NCI-H187 (cell line): ENCODE data around the gene PLXNA2.

Source experiments
- DNase-seq, 2 experiments: peaks; one replicate each; lab custom pipeline; 2025; lab: John Stamatoyannopoulos, UW

PLXNA2 gene

DNA sequence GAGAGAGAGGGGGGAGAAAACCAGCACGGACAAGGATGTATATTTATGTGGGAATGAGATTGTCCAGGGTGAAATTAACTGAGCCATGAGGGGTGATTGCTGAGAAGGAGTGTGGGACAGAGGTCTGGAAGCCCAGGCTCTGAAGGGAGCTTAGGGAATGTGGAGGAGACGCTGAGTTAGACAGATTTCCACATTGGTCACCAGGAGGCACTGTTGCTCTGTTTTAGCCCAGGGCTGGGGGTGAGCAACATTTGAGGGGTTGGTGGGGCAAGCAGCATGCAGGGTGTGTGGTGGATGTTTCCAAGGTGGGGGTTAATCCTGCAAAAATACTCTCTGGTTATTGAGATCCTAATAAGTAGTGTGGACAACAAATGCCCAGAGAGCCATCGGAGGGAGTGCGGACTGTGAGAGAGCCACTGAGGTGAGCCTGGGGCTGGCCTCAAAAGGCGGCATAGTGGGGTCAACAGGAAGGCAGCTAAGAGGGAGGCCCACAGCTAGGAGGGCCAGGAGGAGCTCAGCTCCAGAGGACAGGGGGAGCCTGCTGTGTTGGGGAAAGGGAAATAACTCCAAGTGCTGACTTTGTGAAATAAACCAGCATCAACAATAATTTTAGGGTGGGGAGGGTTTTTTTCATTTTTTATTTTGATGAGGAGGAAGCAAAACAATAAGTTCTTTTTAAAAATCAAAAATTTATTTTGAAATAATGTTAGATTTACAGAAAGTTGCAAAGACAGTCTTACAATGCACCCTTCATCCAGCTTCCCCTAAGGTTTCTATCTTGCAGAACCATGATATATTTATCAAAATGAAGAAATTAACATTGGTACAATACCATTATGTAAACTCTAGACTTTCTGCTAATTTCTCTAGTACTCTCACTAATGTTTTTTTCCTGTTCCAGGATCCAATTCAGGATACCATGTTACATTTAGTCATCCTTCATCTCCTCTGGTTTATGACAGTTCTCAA, 250.4 kb downstream of the PLXNA2 start:
- DNase-seq: no peak

DNA sequence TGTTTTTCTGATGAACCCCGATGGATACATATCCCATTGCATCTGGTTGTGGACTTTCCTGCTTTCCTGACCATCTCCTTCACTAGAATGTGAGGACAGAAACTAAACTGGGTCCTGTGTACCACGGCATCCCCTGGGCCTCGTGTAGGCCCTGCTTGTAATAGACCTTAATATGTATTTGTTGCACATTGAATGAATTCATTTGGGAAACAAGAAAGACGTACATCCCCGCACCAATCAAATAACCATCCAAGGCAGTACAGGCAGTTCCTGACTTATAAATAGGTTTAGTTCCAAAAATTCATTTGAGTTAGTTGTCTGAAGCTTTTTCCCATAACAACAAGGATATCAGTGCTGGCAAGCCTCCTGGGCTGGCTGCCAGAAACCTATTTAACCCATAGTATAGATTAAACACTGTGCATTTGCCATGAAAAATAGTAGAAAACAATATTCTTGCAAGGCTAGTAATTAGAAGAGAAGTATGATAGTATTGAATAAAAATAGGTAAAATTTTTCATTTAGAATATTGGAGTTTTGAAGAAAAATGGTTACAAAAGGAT, 251.4 kb downstream of the PLXNA2 start:
- no peak for DNase-seq

DNA sequence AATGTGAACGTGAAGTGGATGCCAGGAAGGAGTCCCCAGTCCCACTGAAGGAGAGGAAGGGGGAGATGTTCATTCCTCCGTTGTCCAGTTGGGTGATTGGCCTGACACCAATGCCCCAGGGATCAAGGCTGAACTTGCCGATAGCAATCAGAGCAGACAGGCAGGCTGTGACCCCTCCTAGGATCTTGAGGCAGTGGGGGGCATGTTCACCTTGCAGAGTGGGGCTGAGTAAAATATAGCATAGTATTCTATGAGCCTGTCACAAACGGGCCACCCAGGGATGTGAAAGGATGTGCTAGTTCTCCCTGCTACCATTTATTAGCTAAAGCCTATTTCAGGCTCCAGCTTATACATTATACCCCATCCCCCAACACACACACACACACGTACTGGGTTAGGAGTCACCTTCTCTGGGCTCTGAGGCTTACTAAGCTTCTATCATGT, 252.6 kb downstream of the PLXNA2 start:
- no peak for DNase-seq

GRCh38 chr1:207990876-207991582, 253.2 kb downstream of the PLXNA2 start:
- no peak for DNase-seq

- no peak for DNase-seq
Measured at GRCh38 chr1:207990455-207990854, 253.7 kb downstream of the PLXNA2 start.

GRCh38 chr1:207988326-207989165, 255.6 kb downstream of the PLXNA2 start:
- no peak for DNase-seq

- no peak for DNase-seq
Measured at GRCh38 chr1:207987164-207987563, 257.0 kb downstream of the PLXNA2 start.

- no peak for DNase-seq
Measured at GRCh38 chr1:207985996-207986395, 258.2 kb downstream of the PLXNA2 start.

- DNase-seq: no peak
Measured at GRCh38 chr1:207984831-207985572, 259.2 kb downstream of the PLXNA2 start.

DNA sequence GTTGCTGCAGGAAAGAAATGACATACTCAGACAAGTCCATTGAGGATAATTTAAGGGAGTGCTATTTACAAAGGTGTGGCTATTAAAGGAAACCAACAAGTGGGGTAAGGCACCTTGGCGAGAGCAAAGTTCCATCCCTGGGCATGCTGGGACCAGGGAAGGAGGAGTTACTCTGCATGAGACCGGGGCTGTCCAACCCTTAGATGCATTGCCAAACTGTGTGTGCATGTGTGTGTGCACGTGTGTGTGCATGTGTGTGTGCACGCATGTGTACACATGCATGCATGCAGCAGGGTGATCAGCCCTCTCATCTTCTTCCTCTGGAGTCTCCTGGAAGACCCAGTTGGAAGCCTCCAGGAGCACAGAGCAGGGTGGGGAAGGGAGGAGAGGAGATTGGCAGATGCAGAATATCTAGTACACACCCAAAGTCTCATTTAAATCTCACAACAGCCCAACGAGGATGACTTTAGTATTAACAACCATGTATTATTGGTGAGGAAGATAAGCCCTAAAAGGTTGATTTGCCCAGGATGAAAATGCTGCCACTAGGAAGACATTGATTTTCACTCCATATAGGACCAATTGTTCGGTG, 261.0 kb downstream of the PLXNA2 start:
- no peak for DNase-seq

DNA sequence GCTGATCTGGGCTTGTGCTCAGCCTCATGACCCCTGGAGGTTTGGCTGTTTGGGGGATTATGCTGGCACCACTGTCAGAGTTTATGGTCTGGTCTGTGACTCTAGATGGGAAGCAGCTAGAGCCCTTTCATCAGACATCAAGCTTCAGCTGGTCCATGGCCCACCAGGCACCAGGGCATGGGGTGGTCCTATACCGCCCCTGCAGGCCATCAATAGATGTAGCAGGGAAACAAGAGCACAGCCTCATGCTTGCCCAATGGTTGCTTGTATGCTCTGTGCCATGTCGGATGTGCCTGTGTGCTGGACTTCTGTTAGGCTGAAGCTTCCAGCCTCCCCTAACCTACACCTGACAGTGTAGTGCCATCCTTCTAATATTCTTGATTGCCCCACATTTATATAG, 262.2 kb downstream of the PLXNA2 start:
- no peak for DNase-seq

DNA sequence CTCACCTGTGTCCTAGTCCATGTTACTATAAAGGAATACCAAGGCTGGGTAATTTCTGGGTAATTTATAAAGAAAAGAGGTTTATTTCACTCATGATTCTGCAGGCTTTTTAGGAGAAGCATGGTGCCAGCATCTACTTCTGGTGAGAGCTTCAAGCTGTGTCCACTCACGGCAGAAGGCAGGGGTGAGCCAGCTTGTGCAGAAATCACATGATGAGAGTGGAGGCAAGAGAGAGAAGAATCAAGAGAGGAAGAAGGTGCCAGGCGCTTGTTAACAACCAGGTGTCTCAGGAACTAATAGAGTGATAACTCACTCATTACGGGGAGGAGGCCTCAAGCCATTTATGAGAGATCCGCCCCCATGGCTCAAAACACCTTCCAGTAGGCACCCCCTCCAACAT, 265.7 kb downstream of the PLXNA2 start:
- DNase-seq: no peak

GRCh38 chr1:207977876-207978275, 266.3 kb downstream of the PLXNA2 start:
- no peak for DNase-seq

GRCh38 chr1:207973898-207974568, 270.2 kb downstream of the PLXNA2 start:
- DNase-seq: no peak

DNA sequence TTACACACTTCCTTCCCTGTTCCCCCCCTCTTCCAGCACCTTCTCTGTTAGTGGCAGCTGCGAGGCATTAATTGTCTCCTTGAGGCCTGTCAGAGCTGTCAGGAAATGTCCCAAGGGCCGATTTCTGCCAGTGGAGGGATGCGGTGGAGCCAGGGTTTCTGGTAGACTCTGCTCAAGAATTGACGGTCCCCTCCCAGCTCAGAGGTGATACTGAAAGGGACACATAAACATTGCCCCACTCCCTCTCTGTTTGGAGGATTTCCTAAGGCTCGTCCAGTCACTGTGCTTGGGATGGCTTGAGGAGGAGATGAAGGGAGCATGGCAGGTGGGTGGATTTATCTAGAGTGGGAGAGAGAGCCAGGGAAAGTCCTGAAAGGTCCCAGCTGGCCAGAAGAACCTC, 271.8 kb downstream of the PLXNA2 start:
- DNase-seq: no peak
